Jurkat, Clone E6-1 (cell line): ENCODE measurements around the gene COL11A1. TPM values are rescaled to one million over a fixed set of nuclear protein-coding genes. Genes with fewer than 3 reads are reported as not detected.
A peak's percentile ranks its signal among the peaks of the same experiment; 100 is the strongest.
"Not testable (repeated sequence)": the region's sequence is repeated elsewhere in the genome, so short reads cannot be mapped to it uniquely, and the experiment has no call there.

Experiments
- DNase-seq: peaks from one replicate; pipeline ENCODE4 v3.0.0-alpha.2; 2011; ENCODE audit warnings: low read depth, low spot score
- H3K4me3 ChIP-seq: 2 replicates; pipeline ENCODE4 v1.5.1; 2011; ENCODE audit warnings: mild to moderate bottlenecking, low read length, control low read depth, moderate library complexity
- polyA plus RNA-seq: library from polyadenylated mRNA; unstranded; fragments of >200 nt; gene quantifications from one replicate; pipeline ENCODE4 v1.2.1, GENCODE V29; 2012; ENCODE audit warnings: missing spikeins; ENCODE audit not compliant: insufficient read length, insufficient read depth

The COL11A1 gene
- polyA plus RNA-seq = not detected

- H3K4me3 ChIP-seq = no peak within 1 kb of the TSS
- no peak for DNase-seq
Measured at GRCh38 chr1:103108376-103109150, at the start of gene COL11A1. TSS of gene COL11A1 (minus strand) at chr1:103108522. CDS start at chr1:103108178, 344 bp downstream.

- no peak overlapping the region for H3K4me3 ChIP-seq
- no peak for DNase-seq
Measured at GRCh38 chr1:103156966-103157365, 48.6 kb upstream of the COL11A1 start.

- no peak for DNase-seq
- H3K4me3 ChIP-seq = no peak overlapping the region
Measured at GRCh38 chr1:103146166-103146565, 37.8 kb upstream of the COL11A1 start.

- DNase-seq = no peak
- no peak overlapping the region for H3K4me3 ChIP-seq
Measured at GRCh38 chr1:103145449-103145848, 37.1 kb upstream of the COL11A1 start.

GRCh38 chr1:103144681-103145080, 36.4 kb upstream of the COL11A1 start:
- no peak overlapping the region for H3K4me3 ChIP-seq
- no peak for DNase-seq

- DNase-seq = no peak
- H3K4me3 ChIP-seq = no peak overlapping the region
Measured at GRCh38 chr1:103142461-103142860, 34.1 kb upstream of the COL11A1 start.

GRCh38 chr1:103129796-103130195, 21.5 kb upstream of the COL11A1 start:
- no peak overlapping the region for H3K4me3 ChIP-seq
- DNase-seq = no peak

- no peak for DNase-seq
- no peak overlapping the region for H3K4me3 ChIP-seq
Measured at GRCh38 chr1:103129255-103129654, 20.9 kb upstream of the COL11A1 start.

- not testable (repeated sequence) for H3K4me3 ChIP-seq, DNase-seq
Measured at GRCh38 chr1:103128256-103128655, 19.9 kb upstream of the COL11A1 start.

- DNase-seq = no peak
- no peak overlapping the region for H3K4me3 ChIP-seq
Measured at GRCh38 chr1:103125219-103125618, 16.9 kb upstream of the COL11A1 start.

GRCh38 chr1:103122983-103123720, 14.8 kb upstream of the COL11A1 start:
- no peak for DNase-seq
- no peak overlapping the region for H3K4me3 ChIP-seq

GRCh38 chr1:103120981-103121380, 12.7 kb upstream of the COL11A1 start:
- no peak for DNase-seq
- no peak overlapping the region for H3K4me3 ChIP-seq

- no peak for DNase-seq
- no peak overlapping the region for H3K4me3 ChIP-seq
Measured at GRCh38 chr1:103112546-103112945, 4.2 kb upstream of the COL11A1 start.

GRCh38 chr1:103111926-103112325, 3.6 kb upstream of the COL11A1 start:
- DNase-seq = no peak
- no peak overlapping the region for H3K4me3 ChIP-seq

GRCh38 chr1:103110701-103111100, 2.4 kb upstream of the COL11A1 start:
- no peak overlapping the region for H3K4me3 ChIP-seq
- no peak for DNase-seq

GRCh38 chr1:103109311-103109920, 1.1 kb upstream of the COL11A1 start:
- DNase-seq = no peak
- no peak overlapping the region for H3K4me3 ChIP-seq

GRCh38 chr1:103107741-103108375, 464 bp downstream of the COL11A1 start:
- no peak for DNase-seq
- H3K4me3 ChIP-seq = no peak overlapping the region

GRCh38 chr1:103106426-103107341, 1.6 kb downstream of the COL11A1 start:
- DNase-seq = peak; percentile 6

GRCh38 chr1:103101399-103101798, 6.9 kb downstream of the COL11A1 start:
- no peak for DNase-seq
- H3K4me3 ChIP-seq = no peak overlapping the region

More at GRCh38 chr1:103106426-103107341, 1.6 kb downstream of the COL11A1 start:
- H3K4me3 ChIP-seq = no peak overlapping the region
